GM06990 (cell line): ENCODE results near the gene LRMDA.

Source experiments
- DNase-seq: peaks from one replicate; pipeline ENCODE4 v3.0.0-alpha.2; 2011; ENCODE audit not compliant: insufficient read length; ENCODE audit errors: extremely low read depth
- H3K27me3 ChIP-seq: replicated peaks from 2 replicates; pipeline ENCODE4 v1.6.0; 2011; ENCODE audit warnings: low read length; ENCODE audit not compliant: control insufficient read depth, insufficient read depth
- H3K36me3 ChIP-seq: 2 replicates; pipeline ENCODE4 v1.5.1; 2011; ENCODE audit warnings: low read length; ENCODE audit not compliant: control insufficient read depth, insufficient read depth
- H3K4me3 ChIP-seq: replicated peaks from 2 replicates; pipeline ENCODE4 v1.5.1; 2011; ENCODE audit warnings: low read depth, mild to moderate bottlenecking, control low read depth, low read length
- TF ChIP-seq, protein P1 (sequence below): IDR thresholded peaks from 2 replicates; pipeline ENCODE4 v1.5.1; 2011; ENCODE audit warnings: low read length, control low read depth, mild to moderate bottlenecking, inconsistent platforms; ENCODE audit not compliant: insufficient read depth, poor library complexity, severe bottlenecking

LRMDA gene

DNA sequence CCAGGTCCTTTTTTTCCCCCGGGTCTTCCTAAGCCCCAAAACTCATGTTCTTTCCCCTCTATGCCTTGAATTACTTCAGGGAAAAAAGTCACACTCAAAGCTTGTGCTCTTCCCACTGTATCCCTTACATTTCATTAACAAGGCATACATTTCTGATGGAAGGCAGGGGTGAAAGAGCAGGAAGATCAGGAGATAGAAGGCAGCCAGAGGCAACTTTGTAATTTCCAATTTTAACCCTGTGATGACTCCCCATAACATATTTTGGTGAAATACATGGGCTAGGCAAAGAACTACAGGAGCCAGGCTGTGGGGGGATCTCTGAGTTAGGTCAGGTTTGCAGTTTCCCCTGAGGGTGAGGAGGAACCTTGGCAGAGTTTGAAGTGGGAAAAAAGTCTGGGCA is 635.0 kb downstream of the LRMDA start:
- no peak for DNase-seq
- Histone ChIP-seq H3K36me3 (no peaks in the 10 kb centered on the region), H3K4me3 (no peak overlapping the region), H3K27me3 (no peaks in the 10 kb centered on the region)
- TF ChIP-seq, protein P1, sequence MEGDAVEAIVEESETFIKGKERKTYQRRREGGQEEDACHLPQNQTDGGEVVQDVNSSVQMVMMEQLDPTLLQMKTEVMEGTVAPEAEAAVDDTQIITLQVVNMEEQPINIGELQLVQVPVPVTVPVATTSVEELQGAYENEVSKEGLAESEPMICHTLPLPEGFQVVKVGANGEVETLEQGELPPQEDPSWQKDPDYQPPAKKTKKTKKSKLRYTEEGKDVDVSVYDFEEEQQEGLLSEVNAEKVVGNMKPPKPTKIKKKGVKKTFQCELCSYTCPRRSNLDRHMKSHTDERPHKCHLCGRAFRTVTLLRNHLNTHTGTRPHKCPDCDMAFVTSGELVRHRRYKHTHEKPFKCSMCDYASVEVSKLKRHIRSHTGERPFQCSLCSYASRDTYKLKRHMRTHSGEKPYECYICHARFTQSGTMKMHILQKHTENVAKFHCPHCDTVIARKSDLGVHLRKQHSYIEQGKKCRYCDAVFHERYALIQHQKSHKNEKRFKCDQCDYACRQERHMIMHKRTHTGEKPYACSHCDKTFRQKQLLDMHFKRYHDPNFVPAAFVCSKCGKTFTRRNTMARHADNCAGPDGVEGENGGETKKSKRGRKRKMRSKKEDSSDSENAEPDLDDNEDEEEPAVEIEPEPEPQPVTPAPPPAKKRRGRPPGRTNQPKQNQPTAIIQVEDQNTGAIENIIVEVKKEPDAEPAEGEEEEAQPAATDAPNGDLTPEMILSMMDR = no peak

DNA sequence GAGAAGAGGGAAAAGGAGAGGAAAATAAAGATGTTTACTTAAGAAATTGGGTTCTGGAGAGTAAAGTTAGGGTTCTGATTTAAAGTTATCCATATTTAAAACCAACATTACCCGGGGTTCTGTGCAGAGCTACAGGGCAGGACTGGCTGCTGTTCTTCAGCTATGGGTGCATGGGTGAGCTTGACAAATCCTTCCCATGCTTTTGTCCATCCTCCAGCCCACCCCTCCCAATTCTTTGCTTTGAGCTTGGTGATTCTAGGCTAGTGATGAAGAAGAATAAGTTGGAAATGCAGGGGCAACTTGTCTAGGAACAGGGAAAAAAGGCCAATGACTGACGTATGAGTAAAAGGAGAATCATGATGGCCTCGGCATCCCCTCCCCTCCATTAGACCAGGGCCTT is 636.0 kb downstream of the LRMDA start:
- no peak for DNase-seq
- no peaks in the 10 kb centered on the region for H3K27me3 ChIP-seq
- TF ChIP-seq, protein P1 = no peak
- no peaks in the 10 kb centered on the region for H3K36me3 ChIP-seq
- H3K4me3 ChIP-seq = no peak overlapping the region

DNA sequence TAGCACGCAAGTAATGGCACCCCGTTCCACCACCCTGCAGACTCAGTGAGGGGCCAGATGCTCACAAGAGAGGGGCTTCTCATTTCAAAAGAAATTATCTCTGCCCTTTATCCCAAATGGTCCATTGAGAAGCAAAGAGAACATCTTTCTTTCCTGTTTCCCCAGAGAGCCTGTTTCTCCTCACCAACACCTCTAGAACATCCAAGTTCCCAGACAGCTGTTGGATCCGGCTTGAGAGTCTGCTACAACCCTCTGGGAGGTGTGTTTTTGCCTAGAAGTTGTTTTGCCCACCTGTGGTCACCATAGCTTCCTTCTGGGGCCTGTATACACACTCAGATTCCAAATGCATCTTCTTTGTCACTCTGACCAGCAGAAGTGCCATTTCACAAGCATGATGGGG is 637.4 kb downstream of the LRMDA start:
- Histone ChIP-seq H3K4me3 (no peak overlapping the region), H3K36me3 (no peaks in the 10 kb centered on the region), H3K27me3 (no peaks in the 10 kb centered on the region)
- TF ChIP-seq, protein P1 = no peak
- no peak for DNase-seq

- no peaks in the 10 kb centered on the region for H3K27me3 ChIP-seq
- no peaks in the 10 kb centered on the region for H3K36me3 ChIP-seq
- TF ChIP-seq, protein P1 = no peak
- DNase-seq = no peak
- H3K4me3 ChIP-seq = no peak overlapping the region
Observed at GRCh38 chr10:76070916-76071315, 639.5 kb downstream of the LRMDA start.

- H3K27me3 ChIP-seq = no peaks in the 10 kb centered on the region
- H3K4me3 ChIP-seq = no peak overlapping the region
- no peak for DNase-seq
- H3K36me3 ChIP-seq = no peaks in the 10 kb centered on the region
- TF ChIP-seq, protein P1 = no peak
Observed at GRCh38 chr10:76071653-76072365, 640.4 kb downstream of the LRMDA start.

GRCh38 chr10:76072384-76072783 is 641.0 kb downstream of the LRMDA start:
- Histone ChIP-seq H3K36me3 (no peaks in the 10 kb centered on the region), H3K4me3 (no peak overlapping the region), H3K27me3 (no peaks in the 10 kb centered on the region)
- DNase-seq = no peak
- TF ChIP-seq, protein P1 = no peak
